NOMO-1 treated with DMSO at 0.1 percent for 48 hours (cell line): ENCODE results near the gene KRTAP5-11.
"Not testable (repeated sequence)": the region's sequence is repeated elsewhere in the genome, so short reads cannot be mapped to it uniquely, and the experiment has no call there.

Experiments used
- DNase-seq: peaks from one replicate; lab custom pipeline; 2025; ENCODE audit not compliant: unreplicated experiment; lab: John Stamatoyannopoulos, UW

KRTAP5-11 gene

DNA sequence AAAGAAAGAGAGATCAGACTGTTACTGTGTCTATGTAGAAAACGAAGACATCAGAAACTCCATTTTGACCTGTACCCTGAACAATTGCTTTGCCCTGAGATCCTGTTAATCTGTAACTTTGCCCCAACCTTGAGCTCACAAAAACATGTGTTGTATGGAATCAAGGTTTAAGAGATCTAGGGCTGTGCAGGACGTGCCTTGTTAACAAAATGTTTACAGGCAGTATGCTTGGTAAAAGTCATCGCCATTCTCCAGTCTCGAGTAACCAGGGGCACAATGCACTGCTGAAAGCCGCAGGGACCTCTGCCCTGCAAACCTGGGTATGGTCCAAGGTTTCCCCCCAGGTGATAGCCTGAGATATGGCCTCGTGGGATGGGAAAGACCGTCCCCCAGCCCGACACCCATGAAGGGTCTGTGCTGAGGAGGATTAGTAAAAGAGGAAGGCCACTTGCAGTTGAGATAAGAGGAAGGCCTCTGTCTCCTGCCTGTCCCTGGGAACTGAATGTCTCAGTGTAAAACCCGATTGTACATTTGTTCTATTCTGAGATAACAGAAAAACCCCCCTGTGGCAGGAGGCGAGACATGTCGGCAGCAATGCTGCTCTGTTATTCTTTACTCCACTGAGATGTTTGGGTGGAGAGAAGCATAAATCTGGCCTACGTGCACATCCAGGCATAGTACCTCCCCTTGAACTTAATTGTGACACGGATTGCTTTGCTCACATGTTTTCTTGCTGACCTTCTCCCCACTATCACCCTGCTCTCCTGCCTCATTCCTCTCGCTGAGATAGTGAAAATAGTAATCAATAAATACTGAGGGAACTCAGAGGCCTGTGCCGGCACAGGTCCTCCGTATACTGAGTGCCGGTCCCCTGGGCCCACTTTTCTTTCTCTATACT lies 47.7 kb downstream of the KRTAP5-11 start:
- DNase-seq: not testable (repeated sequence)

DNA sequence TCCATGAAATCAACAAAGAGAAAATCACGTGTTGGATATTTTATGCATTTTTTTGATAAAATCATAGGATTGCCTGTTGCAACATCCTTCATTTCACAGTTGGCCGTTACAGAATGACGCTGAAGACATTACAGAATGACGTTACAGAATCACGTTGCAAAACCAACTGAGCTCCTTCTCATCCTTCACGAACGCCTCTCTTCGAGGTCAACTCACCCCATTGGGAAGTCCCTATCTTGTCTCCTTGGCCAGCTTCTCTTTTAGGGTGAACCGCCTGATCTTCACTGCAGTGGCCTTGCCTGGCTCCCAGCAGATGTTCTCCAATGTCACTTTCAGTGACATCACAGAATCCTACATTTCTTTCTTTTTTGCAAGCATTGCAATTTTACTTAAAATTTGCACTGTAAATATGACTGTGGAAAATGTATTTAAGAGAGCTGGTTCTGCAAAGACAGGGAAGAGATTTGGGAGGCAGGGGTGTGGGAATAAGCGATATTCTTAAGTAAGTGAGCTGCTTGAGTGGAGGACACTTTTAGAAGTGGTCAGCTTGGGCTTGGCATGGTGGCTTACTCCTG lies 50.6 kb downstream of the KRTAP5-11 start:
- DNase-seq: no peak
